NCI-H1436 treated with DMSO at 0.1 percent for 48 hours (cell line): Measurements from ENCODE around the gene TANC1.

Experiments
- DNase-seq: peaks from one replicate; lab custom pipeline; 2025; lab: John Stamatoyannopoulos, UW

The TANC1 gene

GRCh38 chr2:158962074-158962473 lies 6.4 kb upstream of the TANC1 start:
- no peak for DNase-seq

- no peak for DNase-seq
Observed at GRCh38 chr2:158963071-158963470, 5.4 kb upstream of the TANC1 start.

GRCh38 chr2:158965107-158965506 lies 3.3 kb upstream of the TANC1 start:
- DNase-seq: no peak

GRCh38 chr2:158965641-158966040 lies 2.8 kb upstream of the TANC1 start:
- DNase-seq: no peak

GRCh38 chr2:158966312-158966711 lies 2.1 kb upstream of the TANC1 start:
- DNase-seq: no peak

GRCh38 chr2:158967114-158967730 lies 1.2 kb upstream of the TANC1 start:
- no peak for DNase-seq

GRCh38 chr2:158967731-158968395 lies 577 bp upstream of the TANC1 start:
- DNase-seq: no peak

- no peak for DNase-seq
Observed at GRCh38 chr2:158969162-158969714, 798 bp downstream of the TANC1 start.

- no peak for DNase-seq
Observed at GRCh38 chr2:158969715-158970240, 1.3 kb downstream of the TANC1 start.

- no peak for DNase-seq
Observed at GRCh38 chr2:158970241-158970751, 1.9 kb downstream of the TANC1 start.

- DNase-seq: peak; percentile 48
Observed at GRCh38 chr2:158973116-158973956, 4.9 kb downstream of the TANC1 start.

GRCh38 chr2:158975271-158975921 lies 7.0 kb downstream of the TANC1 start:
- no peak for DNase-seq

- no peak for DNase-seq
Observed at GRCh38 chr2:158979772-158980171, 11.3 kb downstream of the TANC1 start.

- DNase-seq: no peak
Observed at GRCh38 chr2:158984604-158985135, 16.2 kb downstream of the TANC1 start.

- no peak for DNase-seq
Observed at GRCh38 chr2:158988501-158988900, 20.1 kb downstream of the TANC1 start.

- DNase-seq: no peak
Observed at GRCh38 chr2:158989165-158989564, 20.7 kb downstream of the TANC1 start.

- no peak for DNase-seq
Observed at GRCh38 chr2:158990397-158991214, 22.2 kb downstream of the TANC1 start.

GRCh38 chr2:158993030-158993429 lies 24.6 kb downstream of the TANC1 start:
- no peak for DNase-seq

GRCh38 chr2:158993721-158994587 lies 25.5 kb downstream of the TANC1 start:
- no peak for DNase-seq
